SK-N-MC (cell line): ENCODE measurements around the gene PHPT1.

Experiments used
- DNase-seq: peaks from one replicate; pipeline ENCODE4 v3.0.0-alpha.2; 2011; ENCODE audit warnings: low read depth, low spot score
- H3K27ac ChIP-seq: fragments of 200-600 bp; sonication (generic); 2 replicates; pipeline ENCODE4 v1.5.1; 2016; ENCODE audit warnings: mixed run types
- H3K36me3 ChIP-seq: fragments of 200-600 bp; sonication (generic); 2 replicates; pipeline ENCODE4 v1.6.1; 2017; ENCODE audit warnings: antibody characterized with exemption, low read length, mixed read lengths; ENCODE audit not compliant: insufficient read depth
- H3K4me3 ChIP-seq: fragments of 200-600 bp; sonication (generic); 2 replicates; pipeline ENCODE4 v1.5.1; 2016
- H3K9ac ChIP-seq: fragments of 200-600 bp; sonication (generic); 2 replicates; pipeline ENCODE4 v1.8.0; 2017; ENCODE audit warnings: mixed run types, mixed read lengths; ENCODE audit not compliant: insufficient read length
- H3K9me3 ChIP-seq: fragments of 200-600 bp; sonication (generic); 2 replicates; pipeline ENCODE4 v1.6.1; 2017; ENCODE audit warnings: low read depth, mild to moderate bottlenecking, antibody characterized with exemption, low read length, moderate library complexity, mixed read lengths
- EZH2 ChIP-seq: fragments of 200-600 bp; sonication (generic); IDR thresholded peaks from one replicate; pipeline ENCODE4 v1.6.1; 2017; ENCODE audit warnings: antibody characterized with exemption
- FOXP2 ChIP-seq: optimal IDR thresholded peaks from 2 replicates; pipeline ENCODE3; 2011; ENCODE audit warnings: mild to moderate bottlenecking, moderate library complexity; ENCODE audit not compliant: insufficient read depth; ENCODE audit errors: extremely low read length, control extremely low read depth
- POLR2AphosphoS5 ChIP-seq: IDR thresholded peaks from 2 replicates; pipeline ENCODE4 v1.6.1; 2012; ENCODE audit warnings: mild to moderate bottlenecking, low read depth, low read length, borderline replicate concordance

Gene PHPT1

GRCh38 chr9:136826703-136827582, 22.3 kb upstream of the PHPT1 start:
- no peak for DNase-seq
- H3K9me3 ChIP-seq, result no peaks in the 10 kb centered on the region
- no peak overlapping the region for H3K4me3 ChIP-seq
- H3K9ac ChIP-seq, result no peak overlapping the region
- H3K27ac ChIP-seq, result no peak overlapping the region
- TF ChIP-seq EZH2, result no peak
- no peak for TF ChIP-seq FOXP2
- TF ChIP-seq POLR2AphosphoS5, result no peak
- peaks cover 56% of the 10 kb centered on the region; the same call in 1 of the 2 replicates for H3K36me3 ChIP-seq

DNA sequence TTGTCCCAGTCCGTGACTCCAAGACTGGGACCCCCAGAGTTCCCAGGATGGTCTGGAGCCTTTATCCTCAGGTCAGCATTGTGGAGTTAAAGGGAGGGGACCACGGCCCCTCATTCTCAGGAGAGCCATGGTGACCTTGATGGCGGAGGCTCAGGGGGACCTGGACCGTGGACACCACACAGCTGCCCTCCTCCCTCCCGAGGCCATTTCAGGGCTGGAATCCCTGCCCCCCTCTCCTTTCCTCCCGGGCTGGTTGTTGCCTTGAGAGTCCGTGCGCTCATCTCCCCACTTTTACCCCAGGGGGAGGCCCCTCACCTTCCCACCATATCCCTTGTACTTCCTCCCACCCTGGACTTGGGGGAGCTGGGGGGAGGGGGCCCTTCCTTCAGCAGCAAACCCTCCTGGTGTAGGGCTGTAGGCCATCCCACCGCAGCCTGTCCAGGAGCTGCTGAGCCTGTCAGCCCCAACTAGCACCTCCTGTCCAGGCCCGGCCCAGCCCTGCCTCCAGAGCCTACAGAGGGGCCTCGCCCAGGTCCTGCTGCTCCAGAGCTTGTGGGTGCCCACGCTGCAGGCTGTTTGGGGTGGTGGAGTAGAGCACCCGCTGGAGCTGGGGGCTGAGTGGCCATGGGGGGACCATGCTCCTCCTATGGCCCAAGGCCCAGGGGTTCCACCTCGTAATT, 21.3 kb upstream of the PHPT1 start:
- DNase-seq, result no peak
- H3K9me3 ChIP-seq, result no peaks in the 10 kb centered on the region
- no peak for TF ChIP-seq EZH2
- TF ChIP-seq POLR2AphosphoS5, result no peak
- no peak for TF ChIP-seq FOXP2
- H3K27ac ChIP-seq, result no peak overlapping the region
- H3K9ac ChIP-seq, result no peak overlapping the region
- H3K4me3 ChIP-seq, result no peak overlapping the region
- peaks cover 62% of the 10 kb centered on the region; the same call in 1 of the 2 replicates for H3K36me3 ChIP-seq

- Histone ChIP-seq H3K27ac (no peak overlapping the region), H3K9ac (no peak overlapping the region), H3K36me3 (peaks cover 62% of the 10 kb centered on the region; the same call in 1 of the 2 replicates), H3K9me3 (no peaks in the 10 kb centered on the region), H3K4me3 (no peak overlapping the region)
- TF ChIP-seq EZH2 (no peak), POLR2AphosphoS5 (no peak; the same call in 1 of the 2 replicates), FOXP2 (no peak)
- DNase-seq, result no peak
These were observed 20.6 kb upstream of the PHPT1 start for GRCh38 chr9:136828474-136829140.

DNA sequence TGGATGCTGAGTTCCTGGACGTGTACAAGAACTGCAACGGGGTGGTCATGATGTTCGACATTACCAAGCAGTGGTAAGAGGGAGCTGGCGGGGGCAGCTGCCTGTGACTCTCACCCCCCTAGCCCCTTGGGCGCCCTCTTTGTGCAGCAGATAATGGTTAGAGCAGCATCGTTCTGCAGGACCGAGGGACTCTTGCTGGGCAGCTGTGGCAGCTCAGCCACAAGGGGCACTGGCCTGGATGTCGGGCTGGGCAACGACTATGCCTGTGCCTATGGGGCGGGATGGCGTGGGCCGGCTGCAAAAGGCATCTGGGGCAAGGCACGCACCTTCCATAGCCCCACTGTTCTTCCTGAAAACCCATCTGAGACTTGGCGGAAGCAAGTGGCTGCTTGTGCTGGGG, 19.8 kb upstream of the PHPT1 start:
- Histone ChIP-seq H3K9me3 (no peaks in the 10 kb centered on the region), H3K36me3 (peaks cover 62% of the 10 kb centered on the region; the same call in 1 of the 2 replicates)
- no peak for TF ChIP-seq FOXP2
- no peak; the same call in 1 of the 2 replicates for TF ChIP-seq POLR2AphosphoS5
- no peak for TF ChIP-seq EZH2

GRCh38 chr9:136829981-136830885, 19.0 kb upstream of the PHPT1 start:
- peaks cover 56% of the 10 kb centered on the region; the same call in 1 of the 2 replicates for H3K36me3 ChIP-seq
- H3K9me3 ChIP-seq, result no peaks in the 10 kb centered on the region
- DNase-seq, result no peak
- no peak overlapping the region for H3K27ac ChIP-seq
- no peak overlapping the region for H3K9ac ChIP-seq
- H3K4me3 ChIP-seq, result no peak overlapping the region
- no peak for TF ChIP-seq FOXP2
- TF ChIP-seq EZH2, result no peak
- no peak for TF ChIP-seq POLR2AphosphoS5

More for the DNA sequence above, 19.8 kb upstream of the PHPT1 start:
- Histone ChIP-seq H3K4me3 (no peak overlapping the region), H3K27ac (no peak overlapping the region), H3K9ac (no peak overlapping the region)
- no peak for DNase-seq

DNA sequence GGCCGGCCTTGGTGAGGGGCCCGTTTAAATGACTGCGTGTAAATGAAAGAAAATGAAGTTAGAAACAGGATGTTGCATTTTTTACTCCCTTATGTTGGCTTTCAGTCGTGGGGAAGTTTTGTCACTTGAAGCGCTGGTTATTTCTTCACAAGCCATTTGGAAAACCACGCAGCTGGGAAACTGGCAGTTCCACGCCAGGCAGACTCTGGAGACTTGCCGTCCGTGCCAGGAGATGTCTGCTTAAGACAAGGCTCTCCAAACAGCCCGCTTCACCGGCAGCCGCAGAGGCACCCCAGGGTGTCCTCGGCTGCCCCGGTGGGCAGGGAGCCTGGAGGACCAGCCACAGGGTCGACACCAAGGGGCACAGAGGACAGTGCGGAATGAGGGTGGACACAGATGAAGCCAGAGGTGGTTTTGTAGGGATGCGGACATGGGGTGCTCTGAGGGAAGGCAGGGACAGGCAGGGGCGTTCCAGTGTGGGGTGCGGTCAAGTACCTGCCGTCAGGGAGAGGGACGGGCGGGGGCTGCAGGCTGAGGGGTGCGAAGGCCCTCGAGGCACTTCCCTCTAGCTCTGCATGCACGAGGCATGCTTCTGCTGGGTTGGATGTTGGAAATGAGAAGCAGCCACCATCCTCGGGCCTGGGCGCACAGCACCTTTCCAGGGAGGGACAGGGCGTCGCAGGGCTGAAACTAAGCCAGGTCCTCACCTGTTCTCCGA, 18.0 kb upstream of the PHPT1 start:
- DNase-seq, result no peak
- H3K4me3 ChIP-seq, result no peak overlapping the region
- TF ChIP-seq EZH2 (no peak), POLR2AphosphoS5 (no peak), FOXP2 (no peak)
- peaks cover 48% of the 10 kb centered on the region; the same call in 1 of the 2 replicates for H3K36me3 ChIP-seq
- H3K9ac ChIP-seq, result no peak overlapping the region
- H3K9me3 ChIP-seq, result no peaks in the 10 kb centered on the region
- 0 out of 2 replicates have a peak overlapping the region, but pooled peaks have one; percentile 13 for H3K27ac ChIP-seq

DNA sequence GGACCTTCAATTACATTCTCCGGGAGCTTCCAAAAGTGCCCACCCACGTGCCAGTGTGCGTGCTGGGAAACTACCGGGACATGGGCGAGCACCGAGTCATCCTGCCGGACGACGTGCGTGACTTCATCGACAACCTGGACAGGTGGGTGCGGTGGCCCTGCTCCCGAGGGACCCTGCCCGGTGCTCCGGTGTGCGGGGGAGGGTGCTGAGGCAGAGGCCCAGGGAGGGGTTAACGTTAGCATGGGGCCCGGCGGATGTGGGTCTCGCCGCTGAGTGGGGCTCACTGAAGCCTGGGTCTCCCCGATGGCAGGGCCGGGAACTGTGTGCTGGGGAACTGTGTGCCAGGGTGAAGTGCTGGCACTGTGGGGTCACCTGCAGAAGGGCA, 17.5 kb upstream of the PHPT1 start:
- TF ChIP-seq FOXP2, result no peak
- no peak for TF ChIP-seq EZH2
- no peak for TF ChIP-seq POLR2AphosphoS5
- DNase-seq, result no peak
- Histone ChIP-seq H3K36me3 (peaks cover 43% of the 10 kb centered on the region; the same call in 1 of the 2 replicates), H3K9me3 (no peaks in the 10 kb centered on the region), H3K9ac (no peak overlapping the region), H3K4me3 (no peak overlapping the region), H3K27ac (no peak overlapping the region)
